OCI-M2 (cell line): Measurements from ENCODE around the gene ADAM17.
"Not testable (repeated sequence)": the region's sequence is repeated elsewhere in the genome, so short reads cannot be mapped to it uniquely, and the experiment has no call there.

Experiments
- DNase-seq: peaks from one replicate; lab custom pipeline; 2025; ENCODE audit not compliant: unreplicated experiment; lab: John Stamatoyannopoulos, UW

The ADAM17 gene

DNA sequence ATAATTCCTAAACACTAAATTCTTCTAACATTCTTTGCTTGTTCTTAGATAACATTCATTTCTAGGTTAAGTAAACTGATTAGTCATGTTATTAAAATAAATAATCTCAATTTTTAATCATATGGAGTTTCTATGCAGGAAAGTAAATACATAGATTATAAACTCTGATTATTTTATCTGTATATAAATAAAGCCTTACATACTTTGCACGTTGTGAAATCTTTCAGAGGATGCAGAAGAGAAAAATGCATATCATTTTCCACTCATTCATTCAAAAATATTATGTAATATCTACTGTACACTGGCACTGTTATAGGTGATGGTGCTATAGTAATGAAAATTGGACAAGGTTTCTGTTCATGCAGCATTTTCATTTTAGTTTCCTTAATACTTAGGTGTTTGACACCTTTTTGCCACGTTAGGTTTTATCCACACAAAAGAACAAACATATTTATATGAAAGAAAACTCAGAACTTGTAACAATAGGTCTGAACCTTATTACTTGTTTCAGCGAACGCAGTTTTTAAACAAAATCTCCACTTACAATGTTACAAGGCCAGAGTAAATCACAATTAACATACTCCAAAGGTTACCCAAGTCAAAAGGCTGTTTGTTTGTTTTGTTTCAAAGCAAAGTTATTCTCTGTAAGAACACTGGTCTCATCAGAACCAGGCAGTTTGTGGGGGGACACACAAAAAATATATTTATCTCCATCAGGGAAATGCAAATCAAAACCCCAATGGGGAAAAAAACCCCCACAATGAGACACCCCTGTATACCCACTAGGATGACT lies 27.4 kb downstream of the ADAM17 start:
- no peak for DNase-seq

DNA sequence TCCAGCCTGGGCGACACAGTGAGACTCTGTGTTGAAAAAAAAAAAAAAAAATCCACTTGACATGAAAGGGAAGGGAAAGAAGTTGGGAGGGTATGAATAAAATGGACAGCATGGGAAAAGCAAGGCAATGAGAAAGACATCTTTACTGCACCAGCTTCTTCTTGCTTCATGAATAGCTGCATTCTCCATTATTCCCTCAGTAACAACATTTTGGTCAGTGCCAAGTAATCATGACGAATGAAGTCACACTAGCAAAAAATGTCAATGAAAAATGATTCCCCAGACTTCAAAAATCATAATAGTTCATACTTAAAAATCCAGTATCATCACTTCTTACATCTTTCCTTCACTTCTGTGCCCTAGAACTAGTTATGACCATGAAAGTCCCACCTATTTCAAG lies 30.4 kb downstream of the ADAM17 start:
- DNase-seq = no peak

- DNase-seq = no peak
Measured at GRCh38 chr2:9524291-9524690, 31.3 kb downstream of the ADAM17 start.

DNA sequence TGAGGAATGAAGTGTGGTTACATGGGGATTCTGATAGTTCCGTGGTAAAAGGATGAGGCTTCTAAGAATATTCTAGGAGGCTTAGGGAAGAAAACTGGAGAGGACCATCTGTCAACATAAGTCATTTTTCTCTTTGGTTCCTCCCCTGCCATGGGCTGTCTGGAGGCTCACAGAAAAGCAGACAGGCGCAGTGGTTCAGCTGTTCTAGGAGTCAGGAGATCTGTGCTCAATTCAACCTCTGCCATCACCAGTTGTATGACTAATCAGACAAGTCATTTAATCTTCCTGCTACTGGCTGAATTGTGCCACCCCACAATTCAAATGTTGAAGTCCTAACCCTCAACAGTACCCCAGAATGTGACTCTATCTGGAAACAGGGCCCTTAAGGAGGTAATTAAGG lies 36.4 kb downstream of the ADAM17 start:
- no peak for DNase-seq

DNA sequence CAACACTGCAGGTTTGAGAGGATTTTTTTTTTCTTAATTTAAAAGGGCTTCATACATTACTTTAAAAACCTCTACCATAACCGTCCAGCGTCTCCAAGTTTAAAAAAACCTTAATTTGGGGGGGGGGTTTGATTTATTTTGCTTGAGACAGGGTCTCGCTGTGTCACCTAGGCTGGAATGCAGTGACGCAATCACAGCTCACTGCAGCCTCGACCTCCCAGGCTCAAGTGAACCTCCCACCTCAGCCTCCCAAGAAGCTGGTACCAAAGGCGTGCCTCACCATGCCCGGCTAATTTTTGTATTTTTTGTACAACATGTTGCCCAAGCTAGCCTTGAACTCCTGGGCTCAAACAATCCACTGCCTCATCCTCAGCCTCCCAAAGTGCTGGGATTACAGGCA lies 36.9 kb downstream of the ADAM17 start:
- no peak for DNase-seq

DNA sequence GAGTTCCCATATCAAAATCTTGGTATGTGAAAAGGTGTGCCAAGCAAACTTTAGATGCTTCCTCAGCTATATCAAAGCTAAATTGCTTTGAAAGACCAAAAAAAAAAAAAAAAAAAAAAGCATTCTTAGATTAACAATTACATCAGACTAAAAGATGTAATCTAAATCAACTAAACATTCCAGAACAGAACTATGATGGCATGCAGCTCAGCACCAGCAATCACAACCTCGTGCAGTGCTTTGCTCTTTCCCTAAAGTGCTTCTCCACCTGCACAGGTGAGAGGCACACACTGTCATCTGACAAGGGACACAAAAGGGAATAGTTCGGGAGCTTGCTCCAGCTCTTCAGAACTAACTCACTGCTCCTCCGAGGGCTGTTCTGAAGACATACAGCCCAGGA lies 37.5 kb downstream of the ADAM17 start:
- DNase-seq = no peak

DNA sequence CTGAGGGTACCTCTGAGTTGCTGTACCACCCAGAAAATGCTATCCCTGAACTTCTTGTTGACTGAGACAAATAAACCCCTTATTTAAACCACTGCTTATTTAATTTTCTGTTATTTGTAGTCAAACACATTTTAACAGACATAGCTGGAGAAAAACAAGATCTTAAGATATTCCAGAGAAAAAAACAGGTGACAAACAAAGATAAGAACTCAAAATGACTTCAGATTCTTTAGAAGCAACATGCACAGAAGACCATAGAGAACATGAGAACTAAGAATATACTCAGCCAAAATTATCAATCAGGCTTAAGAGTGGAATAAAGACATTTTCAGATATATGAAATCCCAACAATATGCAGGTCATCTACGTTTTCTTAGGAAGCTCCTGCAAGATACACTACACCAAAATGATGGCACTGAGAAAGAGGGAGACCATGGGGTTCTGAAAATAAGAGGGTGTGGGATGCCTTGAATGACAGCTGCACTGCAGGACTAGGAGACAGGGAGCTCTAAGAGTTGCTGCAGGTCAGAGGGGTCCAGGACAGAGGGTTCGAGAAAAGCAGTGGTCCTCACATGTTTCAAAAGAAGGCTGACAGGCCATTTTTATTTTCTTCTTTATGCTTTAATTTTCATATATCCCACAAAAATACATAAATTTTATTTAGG lies 38.4 kb downstream of the ADAM17 start:
- DNase-seq = no peak

- not testable (repeated sequence) for DNase-seq
Measured at GRCh38 chr2:9513946-9514345, 41.7 kb downstream of the ADAM17 start.

DNA sequence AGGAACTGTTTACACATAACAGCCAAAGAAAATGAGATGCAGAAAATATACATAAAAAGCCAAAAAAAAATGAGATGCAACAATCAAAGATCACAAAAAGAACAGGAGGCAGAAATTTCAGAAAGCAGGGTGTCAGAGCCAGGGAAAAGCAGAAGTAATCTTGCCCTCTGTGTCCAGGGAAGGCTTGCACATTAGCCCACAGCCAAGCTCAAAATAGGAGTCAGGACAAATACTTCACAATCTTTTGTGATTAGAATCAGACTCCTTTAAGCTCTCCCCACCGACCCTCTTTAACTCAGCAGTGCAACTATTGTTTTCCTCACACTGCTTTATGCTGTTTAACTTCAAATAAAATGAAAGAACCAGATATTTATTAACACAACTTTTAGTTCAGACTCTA lies 46.7 kb downstream of the ADAM17 start:
- no peak for DNase-seq

GRCh38 chr2:9498210-9498609 lies 57.4 kb downstream of the ADAM17 start:
- no peak for DNase-seq

DNA sequence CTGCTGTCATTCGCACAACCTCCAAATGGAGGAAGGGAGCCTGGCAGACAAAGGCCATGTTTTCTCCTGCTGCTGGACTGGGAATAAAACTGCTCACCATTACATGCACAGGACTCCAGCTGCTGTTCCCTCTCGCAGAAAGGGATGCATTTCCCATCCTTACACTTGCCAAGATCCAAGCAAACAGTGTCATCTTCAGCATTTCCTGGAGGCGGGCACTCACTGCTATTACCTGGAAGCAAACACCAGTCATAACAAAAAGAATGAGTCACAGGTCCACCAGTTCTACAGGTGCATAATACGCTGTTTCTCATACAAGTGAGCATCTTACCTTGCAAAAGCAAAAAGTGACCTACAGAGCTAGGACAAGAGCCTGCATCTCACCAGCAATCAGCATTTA lies 58.6 kb downstream of the ADAM17 start:
- DNase-seq = no peak

DNA sequence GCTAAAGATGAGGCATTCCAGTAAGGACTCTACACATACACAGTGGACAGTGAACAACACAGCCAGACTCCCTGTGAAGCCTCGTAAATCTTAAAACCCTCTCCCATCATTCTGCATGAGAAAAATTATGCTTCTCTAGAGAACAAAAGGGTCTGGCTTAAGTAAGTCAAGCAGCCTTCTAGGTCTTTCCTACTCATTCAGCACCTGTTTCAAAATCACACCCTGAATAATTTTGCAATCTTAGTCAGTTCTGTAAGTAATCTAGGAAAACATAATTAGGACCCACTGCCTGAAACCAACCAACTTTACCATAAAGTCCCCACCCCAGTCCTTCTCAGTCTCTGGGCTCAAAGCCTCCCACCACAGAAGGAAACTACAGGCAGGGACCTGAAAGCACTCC lies 61.5 kb downstream of the ADAM17 start:
- no peak for DNase-seq

- no peak for DNase-seq
Measured at GRCh38 chr2:9493478-9493877, 62.2 kb downstream of the ADAM17 start.

GRCh38 chr2:9492927-9493326 lies 62.7 kb downstream of the ADAM17 start:
- DNase-seq = no peak

DNA sequence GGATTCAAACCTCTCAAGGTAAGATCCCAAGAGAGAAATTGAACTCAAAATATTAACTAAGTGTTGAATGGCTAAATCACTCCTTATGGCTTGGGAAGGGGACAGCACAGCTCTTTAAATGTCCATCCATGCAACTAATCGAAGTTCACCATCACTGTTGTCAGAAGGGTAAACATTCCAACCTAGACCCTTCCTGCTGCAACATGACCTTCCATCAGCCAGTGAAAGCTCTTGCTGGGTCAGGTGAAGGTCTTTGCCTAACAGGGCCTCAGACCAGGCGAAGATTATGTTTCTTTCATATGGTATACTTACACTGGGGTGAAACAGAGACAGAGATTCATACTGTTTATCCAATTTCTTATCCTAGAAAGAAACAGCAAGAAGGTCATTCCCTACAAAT lies 64.8 kb downstream of the ADAM17 start:
- DNase-seq = no peak

DNA sequence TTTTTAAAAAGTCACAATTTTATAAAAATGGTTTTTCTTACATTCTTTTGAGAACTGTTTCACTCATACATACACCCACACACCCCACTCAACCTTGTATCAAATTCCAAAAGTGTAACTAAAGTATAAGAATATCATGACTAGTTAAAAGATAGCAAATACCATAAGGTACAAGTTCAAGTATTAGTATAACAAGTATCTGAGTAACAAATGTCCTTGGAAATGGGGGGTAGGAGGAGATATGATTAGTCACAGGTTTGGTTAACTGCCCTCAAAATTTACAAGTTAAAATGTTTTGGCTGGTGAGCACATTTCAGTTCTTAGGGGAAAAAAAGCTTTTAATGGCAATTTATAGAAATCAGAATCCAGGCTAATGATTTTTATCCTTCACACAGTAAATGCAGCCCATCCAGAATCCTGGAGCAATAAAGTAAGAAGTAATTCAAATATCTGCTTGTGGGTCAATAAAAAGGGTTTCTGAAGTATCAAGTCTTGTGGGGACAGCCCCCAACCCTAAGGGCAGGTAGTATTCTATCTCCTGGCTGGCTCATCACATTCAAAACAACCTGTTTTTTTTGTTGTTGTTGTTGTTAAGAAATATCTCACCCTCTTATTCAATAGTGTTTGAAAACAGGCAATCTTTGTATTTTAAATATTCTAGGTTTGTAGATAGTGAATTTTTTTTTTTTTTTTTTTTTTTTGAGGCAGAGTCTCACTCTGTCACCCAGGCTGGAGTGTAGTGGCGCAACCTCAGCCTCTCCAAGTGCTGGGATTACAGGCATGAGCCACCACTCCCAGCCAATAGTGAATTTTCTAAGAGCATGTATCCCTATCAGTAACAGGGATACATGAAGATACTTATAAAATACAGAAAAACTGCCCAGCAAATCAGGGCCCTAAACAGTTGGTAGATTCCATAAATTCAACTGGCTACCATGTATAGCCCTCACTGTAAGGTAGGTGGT lies 66.8 kb downstream of the ADAM17 start:
- DNase-seq = no peak

- DNase-seq = no peak
Measured at GRCh38 chr2:9484533-9484932, 71.1 kb downstream of the ADAM17 start.

GRCh38 chr2:9483107-9483506 lies 72.5 kb downstream of the ADAM17 start:
- no peak for DNase-seq

- DNase-seq = no peak
Measured at GRCh38 chr2:9480157-9480556, 75.5 kb downstream of the ADAM17 start.

DNA sequence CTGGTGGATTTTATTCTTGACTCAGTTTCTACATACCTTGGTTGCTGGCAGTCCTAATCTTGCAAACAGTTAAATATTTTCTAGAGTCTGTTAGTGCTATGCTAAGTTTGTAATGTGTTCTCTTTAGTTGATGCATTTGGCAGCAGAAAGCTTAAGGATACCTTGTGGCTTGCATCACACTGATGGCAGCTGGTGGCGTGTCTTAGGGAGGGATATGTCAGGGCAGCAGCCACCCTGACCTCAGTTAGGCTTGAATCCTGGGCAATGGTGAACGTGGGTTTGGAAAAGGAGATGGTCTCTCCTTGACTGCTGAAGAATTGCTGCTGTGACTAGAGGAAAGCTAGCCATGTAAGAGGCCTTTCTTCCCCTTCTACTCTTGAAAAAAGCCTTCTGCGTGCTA lies 77.1 kb downstream of the ADAM17 start:
- no peak for DNase-seq

DNA sequence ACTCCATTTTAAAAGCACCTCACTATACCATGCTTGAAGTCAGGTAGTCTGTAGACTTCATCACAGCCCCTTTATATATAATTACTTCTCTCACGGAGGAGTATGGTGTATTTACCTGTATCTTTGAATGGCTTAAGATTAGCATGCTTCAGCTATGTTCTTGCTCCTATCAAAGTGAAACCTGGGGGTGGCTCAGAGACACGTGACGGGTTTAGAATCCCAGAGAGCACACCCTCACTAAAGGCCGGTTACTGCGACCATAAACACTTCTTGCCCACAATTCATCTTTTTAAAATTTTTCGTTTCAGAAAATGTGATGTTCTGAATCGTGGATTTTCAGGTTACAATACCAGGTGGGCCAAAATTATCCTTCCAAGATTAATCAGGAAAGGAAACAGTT lies 77.7 kb downstream of the ADAM17 start:
- no peak for DNase-seq
